HG03135 (cell line): ENCODE data around the gene PRSS22.

ENCODE experiments used
- ATAC-seq: cut with Tn5 transposase; IDR thresholded peaks from one replicate; pipeline ENCODE4 v1.9.1; 2021; ENCODE audit warnings: mild to moderate bottlenecking, moderate library complexity; ENCODE audit not compliant: unreplicated experiment

Gene PRSS22

DNA sequence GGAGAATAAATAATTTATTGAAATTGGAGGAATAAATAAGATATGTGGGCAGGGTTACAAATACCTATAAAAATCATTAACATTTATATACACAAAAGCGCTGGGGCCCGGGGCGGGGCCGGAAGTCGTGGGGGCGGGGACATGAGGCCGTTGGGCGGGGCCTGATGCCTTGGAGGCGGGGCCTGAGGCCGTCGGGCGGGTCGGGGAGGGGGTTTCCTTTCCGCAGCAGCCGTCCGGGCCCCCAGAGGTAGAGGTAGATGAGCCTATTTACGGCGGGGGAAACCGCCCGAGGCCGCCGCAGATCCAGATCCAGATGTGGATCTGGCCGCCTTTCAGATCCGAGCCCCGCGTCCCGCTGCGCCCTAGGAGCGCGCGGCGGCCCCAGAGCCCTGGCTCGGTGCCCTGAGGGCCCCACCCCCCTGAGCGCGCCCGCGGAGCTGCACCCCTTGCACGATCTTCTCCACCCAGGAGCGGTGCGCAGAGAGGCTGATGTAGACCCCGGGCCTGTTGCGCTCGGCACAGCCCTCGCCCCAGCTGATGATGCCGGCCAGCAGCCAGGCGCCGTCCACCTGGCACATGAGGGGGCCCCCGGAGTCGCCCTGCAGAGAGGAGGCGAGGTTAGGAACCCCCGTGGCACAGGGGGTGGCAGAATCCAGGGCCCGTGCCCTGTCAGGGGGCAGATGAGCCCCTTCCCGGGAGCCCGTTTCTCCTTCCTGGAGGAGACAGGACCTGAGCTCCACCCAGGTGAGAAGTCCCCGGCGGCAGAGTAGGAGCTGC is 5.1 kb downstream of the PRSS22 start:
- ATAC-seq = no peak

DNA sequence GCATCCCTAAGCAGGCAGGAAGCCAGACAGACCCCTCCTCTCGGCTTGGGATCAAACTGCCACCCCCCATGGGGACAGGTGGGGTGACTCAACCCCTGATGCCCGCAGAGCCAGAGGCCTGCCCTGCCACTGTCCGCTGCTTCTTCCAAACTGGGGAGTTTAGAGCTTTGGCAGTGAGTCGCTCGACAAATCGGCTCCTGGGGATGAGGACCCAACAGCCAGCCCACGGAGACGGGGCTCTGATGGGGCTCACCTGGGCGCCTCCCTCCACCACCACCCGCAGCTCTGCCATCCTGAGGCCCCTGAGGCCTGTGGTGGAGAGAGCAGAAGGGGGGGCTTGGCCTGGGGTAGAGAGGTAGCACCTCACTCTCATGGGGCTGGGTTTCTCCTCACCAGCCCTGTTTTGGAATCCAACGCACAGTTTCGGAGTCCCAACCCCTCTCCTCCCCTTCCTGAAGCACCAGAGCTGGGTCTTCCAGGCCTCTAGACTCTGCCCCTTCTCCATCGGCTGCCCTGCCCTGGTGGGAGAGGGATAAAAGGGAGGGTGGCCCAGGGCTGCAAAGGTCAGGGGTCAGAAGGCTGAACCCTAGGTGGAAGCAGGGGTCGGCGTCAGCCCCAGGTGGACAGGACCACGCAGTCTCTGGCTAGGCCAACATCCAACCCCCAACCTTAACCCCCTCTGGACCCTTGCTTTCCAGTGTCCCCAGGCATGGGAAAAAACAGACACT is 5.8 kb downstream of the PRSS22 start:
- no peak for ATAC-seq

DNA sequence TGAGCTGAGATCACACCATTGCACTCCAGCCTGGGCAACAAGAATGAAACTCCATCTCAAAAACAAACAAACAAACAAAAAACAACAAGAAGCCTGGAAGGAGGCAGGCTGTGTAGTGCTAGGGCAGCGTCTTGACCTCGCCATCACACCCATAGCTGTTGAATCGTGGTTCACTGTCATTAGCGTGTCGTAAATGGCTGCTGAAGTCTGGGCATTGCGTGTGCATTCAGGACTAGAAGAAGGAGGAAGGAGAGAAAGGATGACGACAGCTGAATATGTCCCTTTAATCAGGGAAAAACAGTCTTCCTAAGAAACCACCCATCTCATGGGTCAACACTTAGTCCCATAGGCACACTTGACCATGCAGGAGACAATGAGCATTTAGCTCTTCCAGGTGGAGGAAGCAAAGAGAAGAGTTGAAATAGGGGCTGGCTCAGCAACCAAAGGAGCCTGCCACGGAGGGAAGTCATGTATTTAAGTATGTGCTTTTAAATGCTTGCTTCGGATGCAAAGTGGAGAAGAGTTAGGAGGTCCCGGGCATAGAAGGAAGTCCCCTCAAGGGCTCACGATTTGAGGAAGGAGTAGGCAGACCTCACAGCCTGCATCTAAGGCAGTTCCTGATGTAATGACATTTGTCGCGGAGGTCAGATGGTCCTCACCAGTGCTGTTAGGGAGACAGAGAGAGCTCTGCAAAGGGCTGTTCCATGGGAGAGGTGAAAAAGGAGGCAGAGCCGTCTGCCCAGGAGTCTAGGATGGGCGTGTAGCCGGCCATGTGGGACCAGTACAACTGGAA is 8.8 kb downstream of the PRSS22 start:
- no peak for ATAC-seq

DNA sequence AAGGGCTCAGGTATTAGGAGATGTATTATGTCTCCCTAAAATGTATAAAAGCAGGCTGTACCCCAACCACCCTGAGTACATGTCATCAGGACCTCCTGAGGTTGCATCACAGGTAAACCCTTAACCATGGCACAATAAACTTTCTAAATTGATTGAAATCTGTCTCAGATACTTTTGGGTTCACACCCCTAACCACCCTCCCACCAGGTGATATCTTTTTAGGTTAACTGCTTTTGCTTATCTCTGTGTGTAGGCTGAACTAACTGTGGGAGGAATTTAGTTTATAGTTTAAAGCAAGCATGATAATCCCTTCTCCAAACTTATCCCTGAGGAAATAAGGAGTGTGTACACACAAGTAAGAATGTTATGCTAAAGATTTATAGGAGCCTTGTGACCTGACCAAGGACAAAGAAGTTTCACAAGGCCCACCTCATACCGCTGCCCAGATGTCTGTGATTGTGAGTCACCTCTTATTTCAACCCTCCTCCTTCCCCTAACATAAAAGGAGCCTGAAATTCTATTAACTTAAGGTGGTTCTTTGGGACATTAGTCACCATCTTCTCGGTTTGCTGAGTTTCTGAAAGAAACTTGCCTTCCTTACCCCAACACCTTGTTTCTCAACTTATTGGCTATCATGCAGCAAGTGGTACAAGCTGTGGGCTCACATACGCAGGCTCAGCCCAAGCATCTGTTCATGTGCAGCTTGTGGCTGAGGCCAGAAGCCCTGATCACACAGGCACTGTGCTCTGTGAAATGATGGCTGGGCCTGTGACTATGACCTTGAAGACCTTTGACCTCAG is 11.3 kb downstream of the PRSS22 start:
- ATAC-seq = no peak

DNA sequence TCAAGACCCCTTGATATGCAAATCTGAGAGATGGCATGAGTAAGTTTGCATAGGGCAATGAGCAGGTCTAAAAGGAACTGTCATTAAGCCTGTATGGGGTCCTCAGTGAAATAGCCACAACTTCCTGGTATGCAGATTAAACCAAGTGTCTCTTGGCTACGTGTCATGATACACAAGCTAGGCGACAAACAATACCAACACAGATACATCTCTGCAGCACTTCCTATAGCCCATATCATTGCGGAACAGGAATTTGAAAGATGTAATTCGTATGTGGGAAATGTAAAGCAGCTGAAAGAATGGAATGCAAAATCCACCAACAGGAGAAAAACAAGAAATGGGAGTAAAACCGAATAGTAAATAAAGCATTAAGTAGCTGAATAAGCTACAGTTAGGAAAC is 12.9 kb downstream of the PRSS22 start:
- ATAC-seq = no peak

DNA sequence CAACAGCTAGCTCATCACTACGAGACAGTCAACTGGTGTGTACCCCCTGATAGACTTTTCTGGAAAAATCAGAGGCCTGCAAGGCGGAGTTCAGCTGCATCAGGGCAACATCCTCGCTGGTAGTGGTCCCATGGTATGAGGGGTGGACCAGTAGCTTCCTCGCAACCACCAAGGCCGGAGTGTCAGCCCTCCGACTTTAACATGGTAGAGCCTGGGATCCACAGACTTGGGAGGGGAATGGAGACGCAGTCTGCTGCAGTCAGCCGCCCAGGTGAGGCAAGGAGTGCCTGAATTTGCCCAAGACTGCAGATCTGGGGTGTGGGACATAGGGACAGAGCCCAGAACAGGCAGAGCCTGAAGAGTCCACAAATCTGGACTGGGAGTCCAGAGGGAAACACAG is 14.4 kb downstream of the PRSS22 start:
- no peak for ATAC-seq

DNA sequence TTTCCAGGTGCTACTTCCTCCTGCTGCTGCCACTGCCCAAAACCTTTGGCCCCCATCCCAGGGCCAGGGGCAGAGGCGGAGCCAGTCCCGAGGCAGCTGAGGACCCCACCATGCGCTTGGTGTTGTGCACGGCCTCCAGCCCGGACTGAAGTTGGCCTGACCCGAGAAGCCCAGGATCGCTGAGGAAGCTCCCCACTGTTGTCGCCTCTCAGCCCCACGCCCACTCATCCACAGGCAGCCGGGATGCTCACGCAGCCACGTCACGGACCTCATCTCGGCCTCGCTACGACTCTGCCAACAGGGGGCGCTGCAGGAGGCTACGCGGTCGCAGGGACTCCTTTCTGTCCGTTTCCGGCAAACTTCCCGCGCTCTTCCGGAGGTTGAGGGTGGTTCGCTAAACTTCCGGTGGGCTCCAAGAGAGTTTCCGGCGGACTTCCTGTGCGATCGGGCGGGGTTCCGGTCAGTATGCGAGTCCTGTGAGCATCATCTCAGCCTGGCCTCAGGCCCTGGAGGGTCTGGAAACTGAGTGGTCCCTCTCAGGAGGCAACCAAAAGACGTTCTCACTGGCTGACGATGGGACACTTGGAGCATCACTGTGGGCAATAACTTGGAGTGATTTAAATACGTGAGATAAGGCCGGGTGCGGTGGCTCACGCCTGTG is 15.5 kb downstream of the PRSS22 start:
- no peak for ATAC-seq

DNA sequence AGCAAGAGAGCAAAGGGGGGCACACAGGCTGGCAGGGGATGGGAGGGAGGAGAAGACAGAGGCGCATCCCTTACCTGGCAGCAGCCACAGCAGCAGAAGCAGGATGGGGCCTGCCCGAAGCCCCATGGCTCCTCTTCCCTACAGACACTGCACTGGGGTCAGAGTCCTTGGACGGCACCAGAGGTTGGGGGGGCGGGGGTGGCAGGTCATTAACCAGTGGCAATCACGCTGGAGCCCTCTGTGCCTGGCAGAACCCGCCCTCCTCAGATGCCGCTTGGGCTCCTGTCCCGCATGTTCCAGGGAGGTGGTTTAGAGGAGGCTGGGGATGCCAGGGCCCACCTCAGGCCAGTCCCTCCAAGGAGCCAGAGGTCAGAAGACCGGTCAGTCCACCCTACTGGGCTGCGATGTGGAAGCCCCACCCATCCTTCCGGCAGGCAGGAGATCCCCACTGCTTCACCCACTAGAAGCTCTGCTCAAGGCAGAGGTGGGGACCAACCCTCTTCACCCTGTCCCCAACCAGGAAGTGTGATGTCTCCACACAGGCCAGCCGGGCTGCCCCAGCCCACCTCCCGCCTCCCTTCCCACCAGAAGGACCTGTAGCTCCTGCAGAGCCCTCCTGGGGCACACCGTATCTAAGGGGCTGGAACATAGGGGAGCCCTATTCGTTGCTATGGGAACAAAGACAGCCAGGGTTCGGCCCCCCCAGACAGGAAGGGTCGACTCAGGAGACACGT is 16.2 kb downstream of the PRSS22 start:
- no peak for ATAC-seq

DNA sequence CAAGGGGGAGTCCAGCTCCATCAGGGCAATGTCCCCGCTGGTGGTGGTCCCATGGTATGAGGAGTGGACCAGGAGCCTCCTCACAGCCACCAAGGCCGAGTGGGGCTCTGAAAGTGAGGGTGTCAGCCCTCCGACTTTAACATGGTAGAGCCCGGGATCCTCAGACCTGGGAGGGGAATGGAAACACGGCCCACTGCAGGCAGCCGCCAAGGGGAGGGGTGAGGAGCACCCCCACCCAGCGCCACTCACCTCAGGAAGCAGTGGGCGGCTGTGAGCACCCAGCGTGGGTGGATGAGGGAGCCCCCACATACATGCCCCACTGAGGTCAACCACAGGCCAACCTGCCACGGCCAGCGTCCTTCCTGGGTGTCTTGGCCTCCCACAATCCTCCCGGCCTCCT is 17.1 kb downstream of the PRSS22 start:
- no peak for ATAC-seq

DNA sequence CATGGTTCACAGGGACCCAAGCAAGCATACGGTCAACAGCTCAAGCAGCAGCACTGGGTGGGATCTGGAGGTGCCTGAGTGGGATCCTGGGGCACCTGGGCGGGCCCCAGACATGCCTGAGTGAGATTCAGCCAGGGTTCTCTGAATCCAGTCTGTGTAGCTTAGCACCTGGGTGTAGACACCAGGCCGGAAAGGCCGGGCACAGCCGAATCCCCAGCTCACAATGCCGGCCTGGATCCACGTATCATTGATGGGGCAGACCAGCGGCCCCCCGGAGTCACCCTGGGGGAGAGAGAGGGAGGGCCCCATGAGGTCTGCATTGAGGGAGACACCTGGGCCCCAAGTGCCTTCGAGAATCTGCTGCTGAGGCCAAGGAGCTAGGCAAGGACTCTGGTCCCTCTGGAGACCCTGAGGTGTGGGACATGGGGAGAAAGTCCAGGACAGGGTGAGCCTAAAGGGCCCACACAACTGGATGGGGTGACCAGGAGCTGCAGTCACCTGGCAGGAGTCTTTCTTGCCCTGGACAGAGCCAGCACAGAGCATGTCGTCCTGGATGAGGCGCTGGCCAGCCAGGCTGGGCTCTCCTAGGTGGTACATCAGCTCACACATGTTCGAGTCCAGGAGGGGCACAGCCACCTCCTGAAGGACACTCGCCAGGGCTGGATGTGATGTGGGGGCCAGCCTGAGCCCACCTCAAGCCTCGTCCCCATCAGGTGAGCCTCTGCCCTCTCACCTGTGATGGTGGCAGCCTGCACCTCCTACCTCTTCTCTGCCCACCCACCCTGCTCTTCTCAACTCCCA is 18.1 kb downstream of the PRSS22 start:
- no peak for ATAC-seq

DNA sequence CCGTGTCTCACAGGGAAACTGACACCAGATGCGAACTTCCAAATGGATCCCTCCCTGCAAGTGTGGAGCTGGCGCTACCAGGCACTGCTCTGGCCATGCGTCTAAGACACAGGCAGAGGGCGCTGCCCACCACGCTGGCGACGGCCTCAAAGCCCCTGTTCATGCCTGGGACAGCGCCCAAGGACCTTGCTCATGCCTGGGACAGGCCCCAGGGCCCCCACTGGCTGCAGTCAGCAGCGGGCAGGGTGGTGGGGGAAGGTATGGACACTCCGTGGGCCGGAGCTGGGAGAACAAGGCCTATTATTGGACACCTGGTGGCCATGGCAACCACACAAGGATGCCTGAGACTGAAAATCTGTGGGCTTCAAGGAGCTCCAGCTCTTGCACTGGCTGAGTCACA is 19.0 kb downstream of the PRSS22 start:
- no peak for ATAC-seq

DNA sequence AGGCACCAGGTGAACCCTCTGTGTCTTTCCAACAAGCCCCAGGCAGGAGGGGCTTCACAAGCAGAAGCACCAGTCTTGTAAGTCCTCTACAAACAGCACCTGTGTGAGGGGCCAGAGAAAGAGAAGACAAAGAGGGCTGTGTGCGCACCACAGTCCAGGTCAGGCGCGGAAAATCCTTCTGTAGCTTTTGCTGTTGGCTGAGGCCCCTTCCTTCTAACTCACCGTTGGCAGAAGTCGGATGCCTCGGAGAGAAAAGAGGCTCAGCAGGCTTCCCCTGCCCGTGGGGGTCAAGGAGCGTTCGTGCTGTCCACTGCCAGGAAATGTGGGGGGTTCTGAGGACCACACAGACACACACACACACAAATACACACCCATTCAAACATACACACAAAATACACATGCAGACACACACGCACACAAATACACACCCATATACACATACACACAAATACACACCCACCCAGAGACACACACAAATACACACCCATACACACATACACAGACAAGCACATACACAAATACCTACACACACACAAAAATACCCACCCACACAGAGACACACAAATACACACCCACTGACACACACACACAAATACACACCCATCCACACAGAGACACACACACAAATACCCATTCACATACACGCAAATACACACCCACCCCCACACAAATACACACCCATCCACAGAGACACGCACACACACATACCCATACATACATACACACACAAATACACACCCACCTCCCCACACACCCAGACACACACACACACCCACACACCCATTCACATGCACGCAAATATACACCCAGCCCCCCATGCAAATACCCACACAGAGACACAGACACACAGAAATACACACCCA is 21.1 kb downstream of the PRSS22 start:
- ATAC-seq = no peak

DNA sequence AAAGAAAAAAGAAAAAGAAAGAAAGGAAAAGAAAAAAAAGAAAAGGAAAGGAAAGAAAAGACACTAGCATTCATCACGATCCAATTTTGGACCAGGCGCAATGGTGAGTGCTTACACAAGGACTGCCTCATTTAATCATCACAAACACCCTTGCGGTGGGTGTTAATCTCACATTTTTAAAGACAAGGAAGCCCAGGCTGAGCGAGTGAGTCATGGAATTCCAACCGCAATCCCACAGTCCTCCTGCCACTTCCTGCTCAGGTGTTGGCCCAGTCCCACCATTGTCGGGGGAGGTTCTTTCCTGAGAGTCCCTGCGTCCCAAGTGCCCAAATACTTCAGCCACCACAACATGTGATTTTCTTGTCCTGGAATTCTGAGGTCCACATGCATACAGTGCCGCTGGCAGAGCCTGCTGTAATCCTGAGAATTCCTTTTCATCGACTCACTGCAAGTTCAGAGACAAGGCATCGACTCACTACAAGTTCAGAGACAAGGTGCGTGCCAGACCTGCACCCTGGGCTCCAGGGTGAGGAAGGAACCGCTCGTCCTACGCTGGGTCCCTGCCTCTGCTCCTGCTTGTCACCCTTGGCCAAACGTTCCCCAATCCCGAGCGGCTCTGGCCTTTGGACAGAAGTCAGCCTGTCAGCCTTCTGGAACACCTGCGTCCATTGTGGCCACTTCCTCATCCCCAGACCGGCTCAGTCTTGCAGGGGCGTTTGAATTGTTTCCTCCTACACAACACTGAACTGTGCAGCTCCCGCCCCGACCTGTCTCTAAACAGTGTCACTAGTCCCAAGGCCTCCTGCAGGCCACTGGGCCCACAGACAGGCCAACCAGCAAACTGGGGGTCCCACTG is 22.1 kb downstream of the PRSS22 start:
- ATAC-seq = no peak

DNA sequence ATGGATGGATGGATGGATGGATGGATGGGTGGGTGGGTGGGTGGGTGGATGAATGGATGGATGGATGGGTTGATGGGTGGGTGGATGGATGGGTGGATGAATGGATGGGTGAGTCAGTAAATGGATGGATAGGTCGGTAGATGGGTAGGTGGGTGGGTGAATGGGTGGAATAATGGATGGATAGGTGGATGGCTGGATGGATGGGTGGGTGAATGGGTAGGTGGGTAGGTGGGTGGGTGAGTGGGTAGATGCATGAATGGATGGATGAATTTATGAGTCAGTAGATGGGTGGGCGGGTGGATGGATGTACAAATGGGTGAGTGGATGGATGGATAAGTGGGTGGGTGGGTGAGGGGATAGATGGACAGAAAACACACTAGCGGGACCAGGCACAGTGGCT is 23.0 kb downstream of the PRSS22 start:
- no peak for ATAC-seq

DNA sequence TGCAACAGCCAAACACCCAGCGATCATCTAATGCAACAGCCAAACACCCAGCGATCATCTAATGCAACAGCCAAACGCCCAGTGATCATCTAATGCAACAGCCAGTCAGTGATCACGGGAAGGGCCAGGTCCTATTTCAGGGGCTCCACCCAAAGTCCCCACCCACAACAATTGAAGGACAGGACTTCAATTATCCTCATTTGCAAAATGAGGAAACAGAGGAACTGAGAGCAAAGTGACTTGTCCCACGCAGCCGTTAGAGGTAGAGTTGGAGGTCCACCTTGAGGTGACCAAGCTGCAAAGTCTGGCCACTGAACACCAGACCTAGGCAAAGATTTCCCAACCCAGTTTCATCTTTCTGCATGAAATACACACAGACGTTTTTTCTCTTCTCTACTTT is 24.2 kb downstream of the PRSS22 start:
- ATAC-seq = no peak

DNA sequence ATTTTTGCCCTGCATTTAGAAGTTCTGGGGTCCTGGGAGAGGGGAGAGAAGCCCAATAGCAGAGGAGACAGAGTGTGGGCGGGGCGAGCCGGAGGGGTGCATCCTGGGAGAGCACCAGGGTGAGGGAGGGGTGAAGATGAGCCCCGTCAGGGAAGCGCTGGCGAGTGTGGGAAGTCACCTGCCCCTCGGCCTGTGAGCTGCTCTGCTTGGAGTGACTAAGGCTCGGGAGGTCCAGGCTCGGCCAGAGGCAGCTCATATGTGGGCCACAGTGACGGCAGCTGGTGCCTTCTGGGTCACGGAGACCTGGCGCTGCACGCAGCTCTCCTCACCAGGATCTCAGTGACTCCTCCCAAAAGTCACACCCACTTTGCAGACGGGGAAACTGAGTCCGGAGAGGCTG is 26.8 kb downstream of the PRSS22 start:
- ATAC-seq = no peak

DNA sequence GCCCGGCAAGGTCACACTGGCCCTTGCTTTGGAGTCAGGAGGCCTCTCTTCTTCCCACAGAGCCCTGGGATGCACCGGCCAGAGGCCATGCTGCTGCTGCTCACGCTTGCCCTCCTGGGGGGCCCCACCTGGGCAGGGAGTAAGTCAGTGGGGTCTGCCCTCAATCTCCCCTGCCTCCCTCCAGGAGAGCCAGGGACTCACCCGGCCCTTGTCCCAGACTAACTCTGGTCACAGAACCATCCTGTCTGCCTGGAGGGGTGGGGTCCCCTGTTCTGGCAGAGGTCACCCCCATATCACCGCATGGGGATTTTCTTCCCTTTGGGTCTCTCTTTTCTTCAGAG is 27.6 kb downstream of the PRSS22 start:
- no peak for ATAC-seq
